GM19099 (cell line): ENCODE data around the gene SYNE1.

Source experiments
- POLR2A ChIP-seq: IDR thresholded peaks from 3 replicates; pipeline ENCODE4 v1.6.1; 2011; ENCODE audit warnings: low read depth; ENCODE audit not compliant: insufficient read length; ENCODE audit errors: extremely low read depth

The SYNE1 gene

GRCh38 chr6:152292555-152292954, 344.6 kb downstream of the SYNE1 start:
- TF ChIP-seq POLR2A = no peak

- no peak for TF ChIP-seq POLR2A
Observed at GRCh38 chr6:152290693-152291092, 346.5 kb downstream of the SYNE1 start.

- no peak for TF ChIP-seq POLR2A
Observed at GRCh38 chr6:152277826-152278329, 359.3 kb downstream of the SYNE1 start.

- TF ChIP-seq POLR2A = no peak
Observed at GRCh38 chr6:152273638-152274037, 363.5 kb downstream of the SYNE1 start.

DNA sequence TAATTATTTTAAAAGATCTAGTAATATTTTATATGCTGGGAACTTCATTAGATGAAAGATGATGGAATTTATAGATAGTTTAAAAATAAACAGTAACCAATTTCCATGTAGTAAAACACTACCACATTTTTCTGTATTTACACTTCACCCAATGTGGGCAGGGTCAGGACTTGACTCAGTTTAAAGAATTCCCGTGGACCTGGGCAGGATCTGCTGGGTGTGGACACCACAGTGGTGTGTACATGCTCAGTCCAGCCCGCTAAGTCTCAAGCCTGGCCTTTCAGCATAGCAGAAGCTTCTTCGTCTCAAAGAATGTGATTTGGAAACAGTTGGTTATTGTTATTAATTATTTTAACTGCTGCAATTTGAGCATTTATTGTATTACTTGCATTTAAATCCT, 364.2 kb downstream of the SYNE1 start:
- TF ChIP-seq POLR2A = no peak

DNA sequence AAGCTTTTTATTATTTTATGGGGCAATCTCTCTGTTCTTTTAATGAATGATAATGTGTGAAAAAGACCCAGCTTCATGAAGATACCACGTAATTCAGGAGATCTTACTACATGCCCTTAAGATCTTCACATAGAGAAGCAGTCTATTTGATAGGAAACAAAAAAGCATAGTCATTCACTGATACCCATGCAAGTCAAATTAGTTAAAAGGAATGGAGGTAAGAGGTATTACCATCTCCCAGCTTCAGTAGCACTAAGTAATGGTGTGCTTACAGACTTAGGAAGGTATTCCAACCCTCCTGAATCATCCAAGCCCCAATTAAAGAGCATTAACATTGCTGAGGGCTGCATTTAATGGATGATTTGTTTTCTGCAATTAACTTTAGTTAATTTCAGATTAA, 364.7 kb downstream of the SYNE1 start:
- TF ChIP-seq POLR2A = no peak

DNA sequence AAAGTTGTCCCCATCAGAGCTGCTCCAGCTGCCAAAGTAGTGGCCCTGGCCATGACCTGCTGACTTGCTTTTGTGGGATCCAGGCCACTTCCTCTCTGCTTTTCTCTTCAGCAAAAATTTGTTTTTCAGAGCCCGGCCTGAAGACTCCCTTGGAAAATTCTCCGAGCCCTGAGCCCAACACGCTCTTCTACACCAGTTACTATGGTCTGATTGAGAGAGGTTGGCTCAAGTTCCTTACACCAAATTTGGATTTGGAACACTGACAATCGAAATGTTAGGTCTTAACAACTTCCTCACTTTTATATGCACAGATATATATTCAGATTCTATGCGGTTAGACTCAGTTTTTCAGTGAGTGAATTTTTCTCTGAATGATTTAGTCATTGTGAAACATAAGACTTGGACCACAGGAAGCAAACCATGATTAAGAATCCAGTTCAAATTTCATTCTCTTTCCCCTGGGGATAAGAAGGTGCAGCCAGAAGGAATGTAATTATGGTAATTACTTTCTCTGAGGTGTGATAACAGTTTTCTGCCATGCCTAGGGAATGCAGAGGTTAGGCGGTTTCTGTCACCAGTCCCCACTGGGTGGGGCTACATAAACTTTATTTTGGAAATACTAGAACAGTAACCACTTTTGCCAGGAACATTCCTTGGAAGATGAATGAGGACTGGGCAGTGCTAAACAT, 365.2 kb downstream of the SYNE1 start:
- TF ChIP-seq POLR2A = no peak

DNA sequence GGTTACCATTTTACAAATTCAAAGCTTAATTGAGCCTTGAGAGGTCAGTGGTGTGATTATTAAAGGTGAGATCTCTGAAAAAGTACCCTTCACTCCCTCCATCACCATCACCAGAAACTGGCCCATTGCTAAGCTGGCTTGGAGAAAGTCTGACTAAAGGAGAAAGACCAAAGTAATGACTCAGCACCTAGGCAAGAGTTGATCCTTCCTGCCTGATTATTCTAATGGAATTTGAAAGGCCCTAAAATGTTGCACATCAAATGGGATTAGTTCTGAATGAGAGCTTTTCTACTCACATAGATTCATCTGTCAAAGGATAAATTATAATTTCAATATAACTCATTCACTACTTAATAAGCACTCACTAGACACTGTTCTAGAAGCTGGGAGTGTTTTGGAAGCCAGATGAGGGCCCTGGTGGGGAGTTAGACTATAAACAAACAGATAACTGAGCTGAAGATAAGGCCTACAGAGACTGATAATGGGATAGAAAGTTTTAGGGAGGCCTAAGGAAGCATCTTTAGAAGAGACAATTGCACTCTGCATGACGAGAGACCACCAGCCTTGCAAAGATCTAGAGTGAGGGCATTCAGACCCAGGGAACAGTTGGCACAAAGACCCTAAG, 366.7 kb downstream of the SYNE1 start:
- TF ChIP-seq POLR2A = no peak

GRCh38 chr6:152268846-152269442, 368.2 kb downstream of the SYNE1 start:
- no peak for TF ChIP-seq POLR2A

DNA sequence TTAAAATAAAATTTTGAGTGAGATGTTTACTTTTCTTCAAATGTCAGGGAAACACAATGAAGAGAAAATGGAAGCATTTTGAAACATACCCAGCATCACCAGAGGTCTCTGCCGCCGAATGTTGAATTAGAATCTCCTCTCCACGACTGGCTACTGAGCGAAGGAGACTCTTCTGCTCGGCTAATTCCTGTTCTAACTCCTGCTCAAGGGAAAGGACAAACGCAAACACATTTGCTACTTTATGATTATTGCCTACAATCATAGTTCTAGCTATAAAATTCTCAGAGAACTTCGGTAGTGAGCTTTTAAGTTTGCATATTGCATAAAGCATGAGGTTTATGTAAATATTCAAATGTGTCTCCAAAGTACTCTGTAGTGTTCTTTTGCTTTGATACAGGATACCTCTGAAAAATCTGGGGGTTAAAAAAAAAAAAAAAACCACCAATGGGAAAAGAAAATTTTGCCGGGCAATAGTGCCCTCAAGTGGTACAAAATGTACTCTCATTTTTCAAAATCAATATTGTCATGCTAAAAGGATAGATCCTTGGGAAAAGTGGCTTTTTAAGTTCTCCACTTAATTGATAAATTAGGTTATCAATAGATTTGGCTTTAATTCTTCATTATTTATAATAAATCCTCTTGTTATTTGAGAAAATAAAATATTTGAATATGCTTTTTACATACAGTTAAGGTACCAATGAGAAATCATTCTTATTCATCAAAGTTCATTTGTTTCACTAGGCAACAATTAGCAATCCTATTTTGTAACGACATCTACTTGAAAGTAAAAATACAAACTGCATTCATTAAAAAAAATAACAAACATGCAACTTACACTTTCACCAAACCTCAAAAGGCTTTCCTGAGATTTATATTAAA, 369.0 kb downstream of the SYNE1 start:
- TF ChIP-seq POLR2A = no peak

GRCh38 chr6:152265651-152266050, 371.5 kb downstream of the SYNE1 start:
- TF ChIP-seq POLR2A = no peak

DNA sequence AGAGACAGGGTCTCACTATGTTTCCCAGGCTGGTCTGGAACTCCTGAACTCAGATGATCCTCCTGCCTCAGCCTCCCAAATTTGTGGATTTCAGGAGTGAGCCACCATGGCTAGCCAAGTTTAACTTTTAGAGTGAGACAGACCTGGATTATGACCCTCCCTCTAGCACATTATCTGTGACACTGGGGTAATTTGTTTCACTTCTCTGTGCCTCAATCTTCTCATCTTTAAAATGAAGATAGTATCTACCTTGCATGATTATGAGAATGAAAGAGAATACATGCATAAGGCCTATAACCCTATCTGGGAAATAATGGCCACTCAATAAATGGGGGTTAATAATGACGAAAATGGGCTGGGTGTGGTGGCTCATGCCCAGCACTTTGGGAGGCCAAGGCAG, 373.6 kb downstream of the SYNE1 start:
- no peak for TF ChIP-seq POLR2A

- TF ChIP-seq POLR2A = no peak
Observed at GRCh38 chr6:152261179-152261578, 376.0 kb downstream of the SYNE1 start.

DNA sequence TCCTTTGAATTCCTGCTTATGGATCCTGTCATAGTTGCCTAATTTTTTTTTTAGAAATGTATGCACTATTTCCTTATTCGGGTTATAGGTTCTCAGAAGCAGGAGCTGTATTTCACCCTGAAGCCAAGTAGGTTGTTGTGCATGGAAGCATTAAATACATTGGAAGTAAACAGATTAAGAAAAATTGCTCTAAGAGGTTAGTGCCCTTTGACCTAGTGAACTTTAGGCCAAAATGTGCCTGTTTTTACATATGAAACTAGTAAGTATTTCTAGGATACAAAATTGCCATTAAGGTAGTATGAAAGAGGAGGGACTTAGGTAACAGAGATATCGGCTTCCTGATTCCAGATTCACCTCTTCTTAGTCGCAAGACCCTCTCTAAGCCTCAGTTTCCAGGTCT, 377.9 kb downstream of the SYNE1 start:
- TF ChIP-seq POLR2A = no peak

- TF ChIP-seq POLR2A = no peak
Observed at GRCh38 chr6:152257581-152257980, 379.6 kb downstream of the SYNE1 start.
